IMR-90 (cell line): ENCODE data around the gene ZNF385C. TPM values are rescaled to one million over a fixed set of nuclear protein-coding genes. Genes with fewer than 3 reads are reported as not detected.

Source experiments
- ATAC-seq: fragments of 200-7000 bp; cut with Tn5 transposase; 2 replicates; pipeline ENCODE4 v1.9.1; 2020; ENCODE audit warnings: low read depth, mild to moderate bottlenecking, moderate library complexity
- BruUV-seq: library from RNA; stranded (reverse); fragments of 400-500 nt; replicated peaks from 2 replicates; lab custom pipeline; 2021; lab: Mats Ljungman, UMichigan
- CTCF ChIA-PET: fragments of 300-600 bp; formaldehyde crosslinking; extraction: SDS; loops from one replicate; lab custom pipeline; 2021; ENCODE audit warnings: antibody characterized with exemption; lab: Yijun Ruan, JAX
- POLR2A ChIA-PET: fragments of 300-600 bp; sonication (Branson Sonifier 250); formaldehyde crosslinking; loops from one replicate; lab custom pipeline; 2022; ENCODE audit warnings: antibody characterized with exemption; ENCODE audit not compliant: unreplicated experiment; lab: Charles Lee
- DNase-seq: peaks from one replicate; pipeline ENCODE4 v3.0.0; 2013
- H2AFZ ChIP-seq: replicated peaks from 2 replicates; pipeline ENCODE3; 2013; ENCODE audit warnings: low read length, mild to moderate bottlenecking; ENCODE audit not compliant: poor library complexity
- H2AK5ac ChIP-seq: 2 replicates; pipeline ENCODE4 v1.6.1; 2013; ENCODE audit warnings: low read depth, low read length, inconsistent platforms
- H2AK9ac ChIP-seq: replicated peaks from 2 replicates; pipeline ENCODE3; 2013; ENCODE audit warnings: mild to moderate bottlenecking, low read depth, low read length, moderate library complexity; ENCODE audit not compliant: poor library complexity
- H2BK120ac ChIP-seq: 2 replicates; pipeline ENCODE4 v1.6.1; 2013; ENCODE audit warnings: low read depth, low read length, inconsistent platforms
- H2BK15ac ChIP-seq: 3 replicates; pipeline ENCODE4 v1.6.1; 2013; ENCODE audit warnings: low read depth, low read length, inconsistent platforms
- H2BK20ac ChIP-seq: 2 replicates; pipeline ENCODE4 v1.6.1; 2013; ENCODE audit warnings: low read depth, mild to moderate bottlenecking, inconsistent platforms, low read length, moderate library complexity
- H2BK5ac ChIP-seq: 2 replicates; pipeline ENCODE4 v1.6.1; 2013; ENCODE audit warnings: mild to moderate bottlenecking, low read depth, low read length, inconsistent platforms; ENCODE audit not compliant: poor library complexity, severe bottlenecking
- H3K14ac ChIP-seq: replicated peaks from 2 replicates; pipeline ENCODE4 v1.6.1; 2013; ENCODE audit warnings: low read depth, low read length, inconsistent platforms
- H3K18ac ChIP-seq: 2 replicates; pipeline ENCODE4 v1.6.1; 2013; ENCODE audit warnings: low read depth, low read length, control low read depth
- H3K23ac ChIP-seq: 2 replicates; pipeline ENCODE4 v1.6.1; 2013; ENCODE audit warnings: low read depth, low read length, inconsistent platforms
- H3K27ac ChIP-seq: 2 replicates; pipeline ENCODE4 v1.5.1; 2013; ENCODE audit warnings: mild to moderate bottlenecking, control low read depth, low read length; ENCODE audit not compliant: insufficient read depth
- H3K27me3 ChIP-seq: 2 replicates; pipeline ENCODE4 v1.6.1; 2013; ENCODE audit warnings: low read length; ENCODE audit not compliant: control insufficient read depth, insufficient read depth
- H3K36me3 ChIP-seq: 2 replicates; pipeline ENCODE4 v1.6.1; 2013; ENCODE audit warnings: low read length, mixed read lengths; ENCODE audit not compliant: control insufficient read depth, insufficient read depth
- H3K4ac ChIP-seq: 2 replicates; pipeline ENCODE4 v1.6.1; 2013; ENCODE audit warnings: low read depth, low read length, inconsistent platforms
- H3K4me1 ChIP-seq: 2 replicates; pipeline ENCODE4 v1.6.1; 2013; ENCODE audit warnings: low read length, mixed read lengths; ENCODE audit not compliant: control insufficient read depth, insufficient read depth
- H3K4me2 ChIP-seq: 2 replicates; pipeline ENCODE4 v1.6.1; 2013; ENCODE audit warnings: low read depth, mild to moderate bottlenecking, control low read depth, low read length, moderate library complexity
- H3K4me3 ChIP-seq: 2 replicates; pipeline ENCODE4 v1.5.1; 2013; ENCODE audit warnings: low read depth, mild to moderate bottlenecking, control low read depth, low read length, moderate library complexity; ENCODE audit not compliant: insufficient read depth
- H3K56ac ChIP-seq: 2 replicates; pipeline ENCODE4 v1.6.1; 2013; ENCODE audit warnings: low read length, inconsistent platforms; ENCODE audit not compliant: insufficient read depth; ENCODE audit errors: extremely low read depth
- H3K79me1 ChIP-seq, 2 experiments: 2 replicates each; pipeline ENCODE4 v1.6.1; 2013; ENCODE audit warnings: low read length in 2 of 2, inconsistent platforms in 1 of 2, low read depth in 1 of 2
- H3K9ac ChIP-seq: 2 replicates; pipeline ENCODE4 v1.6.1; 2013; ENCODE audit warnings: low read depth, low read length, control low read depth
- H3K9me1 ChIP-seq: 2 replicates; pipeline ENCODE4 v1.6.1; 2013; ENCODE audit warnings: low read length, inconsistent platforms; ENCODE audit not compliant: insufficient read depth
- H3K9me3 ChIP-seq: 2 replicates; pipeline ENCODE4 v1.6.1; 2013; ENCODE audit warnings: low read length; ENCODE audit not compliant: control insufficient read depth, insufficient read depth
- H4K20me1 ChIP-seq: 2 replicates; pipeline ENCODE4 v1.6.1; 2013; ENCODE audit warnings: low read length, inconsistent platforms; ENCODE audit not compliant: insufficient read depth
- H4K5ac ChIP-seq: 2 replicates; pipeline ENCODE4 v1.6.1; 2013; ENCODE audit warnings: mild to moderate bottlenecking, low read depth, low read length, control low read depth
- H4K8ac ChIP-seq, 2 experiments: 2 replicates each; pipeline ENCODE4 v1.6.1; 2013; ENCODE audit warnings: low read depth in 2 of 2, low read length in 2 of 2, control low read depth in 1 of 2, inconsistent platforms in 1 of 2
- H4K91ac ChIP-seq: 2 replicates; pipeline ENCODE4 v1.6.1; 2013; ENCODE audit warnings: low read depth, low read length, inconsistent platforms; ENCODE audit not compliant: insufficient read depth
- USF2 ChIP-seq: fragments of 150-350 bp; IDR thresholded peaks from 2 replicates; pipeline ENCODE4 v1.6.1; 2017; ENCODE audit warnings: mild to moderate bottlenecking, antibody characterized with exemption, low read length, low read depth
- WGBS, 2 experiments: methylation state at CpG; one replicate each; pipeline versions ENCODE4 v1.1.5 to v1.1.7; 2013; ENCODE audit warnings: missing lambda C conversion rate in 2 of 2; ENCODE audit not compliant: insufficient read length in 1 of 2; ENCODE audit errors: extremely low coverage in 2 of 2; 5-methylcytosine and 5-hydroxymethylcytosine counted together
- dilution Hi-C: fragments of 300-500 bp; cut with HindIII; formaldehyde crosslinking; loops from one replicate; pipeline ENCODE4 v1.14.3; 2018; ENCODE audit warnings: low sequenced_read_pairs; ENCODE audit not compliant: unreplicated experiment
- in situ Hi-C: fragments of 300-500 bp; cut with MboI; formaldehyde crosslinking; loops from 3 replicates; pipeline ENCODE4 v1.14.3; 2019; ENCODE audit warnings: low sequenced_read_pairs, inconsistent platforms, mixed read lengths
- intact Hi-C: fragments of 100-400 bp; cut with micrococcal nuclease; formaldehyde crosslinking; loops from 2 replicates; pipeline ENCODE4 v1.10.0; 2022
- polyA plus RNA-seq, 3 experiments: library from polyadenylated mRNA; depleted of rRNA; stranded (reverse); fragments of >200 nt; gene quantifications; 2 replicates each; pipeline ENCODE4 v1.2.3, GENCODE V29; 2012; ENCODE audit warnings: low replicate concordance in 1 of 3
- total RNA-seq: library from RNA; depleted of rRNA; stranded (reverse); fragments of >200 nt; gene quantifications from 2 replicates; pipeline ENCODE4 v1.2.3, GENCODE V29; 2012

The ZNF385C gene
- total and polyA plus RNA-seq, 2 of the 4 experiments (the other 2 are of a cell fraction), result not detected

DNA sequence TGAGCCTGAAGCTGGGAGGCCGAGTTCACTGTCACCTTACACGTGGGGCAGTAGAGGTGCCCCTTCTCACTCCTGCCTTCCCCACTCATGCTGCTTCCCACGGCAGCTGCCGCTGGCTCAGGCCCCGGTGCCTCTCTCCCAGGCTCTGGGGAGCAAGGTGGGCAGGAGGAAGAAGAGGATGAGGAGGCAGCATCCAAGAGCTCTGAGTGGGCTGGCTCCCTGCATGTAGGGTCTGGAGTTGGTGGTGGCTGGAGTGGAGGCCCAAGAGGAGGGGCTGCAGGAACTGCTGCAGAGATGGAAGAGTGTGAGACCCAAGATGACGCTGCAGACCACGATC, 69.5 kb downstream of the ZNF385C start:
- no peak overlapping the region for H3K27ac ChIP-seq
- H4K20me1 ChIP-seq, result peaks cover 12% of the 10 kb centered on the region; the same call in 1 of the 2 replicates
- peaks cover 7% of the 10 kb centered on the region for H3K4me1 ChIP-seq
- no peak overlapping the region for H4K5ac ChIP-seq
- H2BK20ac ChIP-seq, result no peak overlapping the region
- H2AK9ac ChIP-seq, result no peak overlapping the region
- TF ChIP-seq USF2, result no peak
- peaks cover 6% of the 10 kb centered on the region for H3K36me3 ChIP-seq
- no peak overlapping the region for H3K4ac ChIP-seq
- no peak overlapping the region for H2BK15ac ChIP-seq
- DNase-seq, result no peak
- in situ Hi-C loops, result loop anchor here (5.0 kb wide), 1 partner anchor 84 kb away; the partner anchor contains the start of gene DHX58
- ChIA-PET CTCF (interaction anchor here (0.7 kb wide), 1 partner anchor 9 kb away, joined by 3 read pairs; the partner anchor contains the start of gene NKIRAS2), POLR2A (no interaction called here)
- no peak overlapping the region for H3K14ac ChIP-seq
- H2BK5ac ChIP-seq, result no peak overlapping the region
- H2AFZ ChIP-seq, result peak overlapping the region; percentile 25
- H3K79me1 ChIP-seq, result peaks cover 0 to 12% of the 10 kb centered on the region in 2 experiments; a peak in 1 of 4 replicates
- no peak overlapping the region for H4K91ac ChIP-seq
- H3K9me1 ChIP-seq, result peaks cover 6% of the 10 kb centered on the region; the same call in 1 of the 2 replicates
- no peaks in the 10 kb centered on the region for H3K9me3 ChIP-seq
- dilution Hi-C loops, result no loop called here
- intact Hi-C loops, result loop anchor here (5.0 kb wide), 1 partner anchor 374 kb away; no protein-coding TSS in a partner anchor
- no peak overlapping the region for H3K4me2 ChIP-seq
- no peak for ATAC-seq
- no CpG with 5 or more reads among the region's 7 CpGs for WGBS, 2 experiments
- no peak overlapping the region for H2AK5ac ChIP-seq
- H3K4me3 ChIP-seq, result no peak overlapping the region
- peaks cover 18% of the 10 kb centered on the region for H3K27me3 ChIP-seq
- no peak overlapping the region for H3K23ac ChIP-seq
- H3K9ac ChIP-seq, result no peak overlapping the region
- no peak overlapping the region for H3K18ac ChIP-seq
- H2BK120ac ChIP-seq, result no peak overlapping the region
- no peak overlapping the region for H3K56ac ChIP-seq
- no TSS peak for BruUV-seq
- H4K8ac ChIP-seq, result no peak overlapping the region
